ENCODE results near the gene SPDYC. TPM values are rescaled to one million over a fixed set of nuclear protein-coding genes. Genes with fewer than 3 reads are reported as not detected.

The SPDYC gene
- not detected for total RNA-seq

- no peaks in the 10 kb centered on the region for H3K9me3 Mint-ChIP-seq
- H3K4me1 Mint-ChIP-seq = peaks cover 12% of the 10 kb centered on the region
- H3K4me3 Mint-ChIP-seq = no peak within 1 kb of the TSS
- ChIA-PET POLR2A (no interaction called here), CTCF (interaction anchor here (1.1 kb wide), 1 partner anchor 12 kb away, joined by 4 read pairs; the partner anchor contains the start of gene CAPN1)
- H3K27me3 Mint-ChIP-seq = no peaks in the 10 kb centered on the region
- H3K27ac Mint-ChIP-seq = peak within 1 kb of the TSS; percentile 91
- DNase-seq = no peak
- H3K36me3 Mint-ChIP-seq (ENCODE audit: low read depth) = no peaks in the 10 kb centered on the region
These were observed at the start of gene SPDYC for GRCh38 chr11:65170058-65170534. Gene SPDYC, plus strand, starts transcription at chr11:65170233. Its CDS starts 1,125 bp downstream, at chr11:65171358.

- Mint-ChIP-seq H3K27me3 (no peaks in the 10 kb centered on the region), H3K27ac (peak overlapping the region; percentile 99), H3K9me3 (no peaks in the 10 kb centered on the region), H3K4me1 (peaks cover 54% of the 10 kb centered on the region), H3K4me3 (peak overlapping the region; percentile 98), H3K36me3 (ENCODE audit: low read depth) (peaks cover 49% of the 10 kb centered on the region)
- DNase-seq = no peak
- ChIA-PET CTCF (interaction anchor here (0.8 to 2.2 kb wide), 3 partner anchors 11 to 22 kb away, joined by 3 to 6 read pairs (median 4); no protein-coding TSS in a partner anchor), POLR2A (no interaction called here)
These were observed 49.2 kb upstream of the SPDYC start for GRCh38 chr11:65120831-65121230.

GRCh38 chr11:65121447-65121864 is 48.6 kb upstream of the SPDYC start:
- POLR2A ChIA-PET = interaction anchor here (0.6 to 1.0 kb wide), 5 partner anchors 10 to 600 kb away, joined by 3 to 5 read pairs (median 3); partner anchors contain the start of gene SYVN1

GRCh38 chr11:65121865-65122696 is 48.0 kb upstream of the SPDYC start, which contains the start of the genes FAU and MRPL49:
Gene FAU, minus strand, starts transcription at chr11:65122134. Its CDS starts 321 bp downstream, at chr11:65121813.
Gene MRPL49, plus strand, starts transcription at chr11:65122321. Its CDS starts 26 bp downstream, at chr11:65122347.
- H3K36me3 Mint-ChIP-seq (ENCODE audit: low read depth) = peaks cover 58% of the 10 kb centered on the region

More at GRCh38 chr11:65121447-65121864, 48.6 kb upstream of the SPDYC start:
- H3K36me3 Mint-ChIP-seq (ENCODE audit: low read depth) = peaks cover 53% of the 10 kb centered on the region
- peak; percentile 40 for DNase-seq
- H3K27ac Mint-ChIP-seq = peak overlapping the region; percentile 99
- H3K4me1 Mint-ChIP-seq = peaks cover 47% of the 10 kb centered on the region
- CTCF ChIA-PET = interaction anchor here (0.8 to 2.2 kb wide), 13 partner anchors 8 to 342 kb away, joined by 3 to 8 read pairs (median 4); partner anchors contain the start of genes ARL2 and CAPN1
- no peaks in the 10 kb centered on the region for H3K9me3 Mint-ChIP-seq
- H3K27me3 Mint-ChIP-seq = no peaks in the 10 kb centered on the region
- H3K4me3 Mint-ChIP-seq = peak overlapping the region; percentile 98

GRCh38 chr11:65124480-65125196 is 45.4 kb upstream of the SPDYC start:
- H3K36me3 Mint-ChIP-seq (ENCODE audit: low read depth) = peaks cover 46% of the 10 kb centered on the region
- POLR2A ChIA-PET = no interaction called here
- no peaks in the 10 kb centered on the region for H3K27me3 Mint-ChIP-seq
- DNase-seq = no peak
- peaks cover 32% of the 10 kb centered on the region for H3K4me1 Mint-ChIP-seq
- H3K9me3 Mint-ChIP-seq = no peaks in the 10 kb centered on the region
- no peak overlapping the region for H3K27ac Mint-ChIP-seq
- CTCF ChIA-PET = interaction anchor here (1.0 to 1.7 kb wide), 3 partner anchors 12 to 14 kb away, joined by 4 read pairs; partner anchors contain the start of gene TM7SF2
- peak overlapping the region; percentile 33 for H3K4me3 Mint-ChIP-seq

More at GRCh38 chr11:65121865-65122696, 48.0 kb upstream of the SPDYC start, which contains the start of the genes FAU and MRPL49:
- H3K9me3 Mint-ChIP-seq = no peaks in the 10 kb centered on the region
- CTCF ChIA-PET = interaction anchor here (0.7 to 2.2 kb wide), 15 partner anchors 9 to 394 kb away, joined by 3 to 8 read pairs (median 4); partner anchors contain the start of genes ARL2 and CAPN1
- peak within 1 kb of the TSS; percentile 98 for H3K4me3 Mint-ChIP-seq
- DNase-seq = peak; percentile 100
- POLR2A ChIA-PET = interaction anchor here (0.6 to 1.0 kb wide), 6 partner anchors 10 to 648 kb away, joined by 3 to 5 read pairs (median 3); partner anchors contain the start of gene SYVN1
- no peaks in the 10 kb centered on the region for H3K27me3 Mint-ChIP-seq
- peak within 1 kb of the TSS; percentile 99 for H3K27ac Mint-ChIP-seq
- H3K4me1 Mint-ChIP-seq = peaks cover 44% of the 10 kb centered on the region

GRCh38 chr11:65125197-65126056 is 44.6 kb upstream of the SPDYC start:
- Mint-ChIP-seq H3K4me1 (peaks cover 24% of the 10 kb centered on the region), H3K36me3 (ENCODE audit: low read depth) (peaks cover 41% of the 10 kb centered on the region), H3K27ac (no peak overlapping the region), H3K4me3 (no peak overlapping the region), H3K9me3 (no peaks in the 10 kb centered on the region), H3K27me3 (no peaks in the 10 kb centered on the region)
- CTCF ChIA-PET = interaction anchor here (1.5 to 1.7 kb wide), 2 partner anchors 13 to 15 kb away, joined by 4 read pairs; partner anchors contain the start of gene TM7SF2
- DNase-seq = no peak
- POLR2A ChIA-PET = no interaction called here

GRCh38 chr11:65126624-65127274 is 43.3 kb upstream of the SPDYC start:
- peaks cover 32% of the 10 kb centered on the region for H3K36me3 Mint-ChIP-seq (ENCODE audit: low read depth)
- no peak for DNase-seq
- ChIA-PET POLR2A (no interaction called here), CTCF (interaction anchor here (1.4 kb wide), 1 partner anchor 16 kb away, joined by 4 read pairs; no protein-coding TSS in a partner anchor)
- H3K9me3 Mint-ChIP-seq = no peaks in the 10 kb centered on the region
- H3K4me1 Mint-ChIP-seq = peaks cover 14% of the 10 kb centered on the region
- no peak overlapping the region for H3K4me3 Mint-ChIP-seq
- no peaks in the 10 kb centered on the region for H3K27me3 Mint-ChIP-seq
- H3K27ac Mint-ChIP-seq = no peak overlapping the region

- CTCF ChIA-PET = interaction anchor here (1.0 to 2.2 kb wide), 5 partner anchors 11 to 259 kb away, joined by 3 to 6 read pairs (median 3); partner anchors contain the start of gene ZNHIT2
- POLR2A ChIA-PET = no interaction called here
These were observed 42.4 kb upstream of the SPDYC start for GRCh38 chr11:65127473-65128181.

GRCh38 chr11:65128182-65129145 is 41.6 kb upstream of the SPDYC start:
- Mint-ChIP-seq H3K36me3 (ENCODE audit: low read depth) (peaks cover 35% of the 10 kb centered on the region), H3K4me1 (peaks cover 16% of the 10 kb centered on the region), H3K27me3 (no peaks in the 10 kb centered on the region), H3K4me3 (no peak overlapping the region), H3K9me3 (no peaks in the 10 kb centered on the region), H3K27ac (no peak overlapping the region)
- DNase-seq = no peak
- POLR2A ChIA-PET = interaction anchor here (0.8 kb wide), 1 partner anchor 16 kb away, joined by 6 read pairs; no protein-coding TSS in a partner anchor
- CTCF ChIA-PET = interaction anchor here (0.8 to 2.2 kb wide), 5 partner anchors 10 to 260 kb away, joined by 3 to 6 read pairs (median 3); partner anchors contain the start of gene ZNHIT2

More at GRCh38 chr11:65127473-65128181, 42.4 kb upstream of the SPDYC start:
- Mint-ChIP-seq H3K36me3 (ENCODE audit: low read depth) (peaks cover 30% of the 10 kb centered on the region), H3K4me3 (no peak overlapping the region), H3K27me3 (no peaks in the 10 kb centered on the region), H3K27ac (no peak overlapping the region), H3K9me3 (no peaks in the 10 kb centered on the region), H3K4me1 (peaks cover 13% of the 10 kb centered on the region)
- DNase-seq = no peak

All from activated CD4-positive, alpha-beta T cell treated with anti-CD3 and anti-CD28 coated beads, Interleukin-2, amount 10 ng/mL, durations not matched to agents 7 days and 5 days (primary cell).